ENCODE results near the gene UNC5CL. TPM values are rescaled to one million over a fixed set of nuclear protein-coding genes. Genes with fewer than 3 reads are reported as not detected.

Gene UNC5CL
- polyA plus RNA-seq, 4 donors = 31.9 to 123 (median 45.3) TPM

Other genes starting within 250 kb of the UNC5CL start
- 1 to 10 TPM in 3 of 4 donors, not detected in 1; 1.1 to 2.1 (median 1.9) TPM for gene TSPO2, start 3.2 kb upstream of the UNC5CL start, polyA plus RNA-seq
- gene APOBEC2, start 14.0 kb upstream of the UNC5CL start, polyA plus RNA-seq = 1 to 10 TPM in 3 of 4 donors, under 1 TPM in 1; 0.64 to 5.1 (median 3.7) TPM
- 10 to 100 TPM; 31.3 to 78.1 (median 43.6) TPM for gene OARD1, start 33.1 kb upstream of the UNC5CL start, polyA plus RNA-seq
- 10 to 100 TPM in 1 of 4 donors, 1 to 10 TPM in 3; 4.6 to 30.8 (median 7.2) TPM for gene NFYA, start 33.8 kb upstream of the UNC5CL start, polyA plus RNA-seq
- gene TREML1, start 115.1 kb upstream of the UNC5CL start, polyA plus RNA-seq = under 1 TPM in 2 of 4 donors, not detected in 2; 0.07 to 0.16 TPM
- under 1 TPM in 3 of 4 donors, not detected in 1; 0.16 to 0.81 (median 0.21) TPM for gene TREM2, start 123.9 kb upstream of the UNC5CL start, polyA plus RNA-seq
- gene TREML2, start 161.9 kb upstream of the UNC5CL start, polyA plus RNA-seq = under 1 TPM in 3 of 4 donors, not detected in 1; 0.10 to 0.27 (median 0.13) TPM
- gene TREML4, start 189.1 kb upstream of the UNC5CL start, polyA plus RNA-seq = not detected
- 1 to 10 TPM in 2 of 4 donors, under 1 TPM in 1, not detected in 1; 0.04 to 1.8 (median 1.1) TPM for gene TREM1, start 247.5 kb upstream of the UNC5CL start, polyA plus RNA-seq